Omental fat pad (tissue), 4 donors: ENCODE measurements around the gene ASH1L. TPM values are rescaled to one million over a fixed set of nuclear protein-coding genes. Genes with fewer than 3 reads are reported as not detected.
"Not testable (repeated sequence)": the region's sequence is repeated elsewhere in the genome, so short reads cannot be mapped to it uniquely, and the experiment has no call there.

Experiments
- ATAC-seq: fragments of 150-250 bp; one replicate; pipeline ENCODE4 v1.9.1; 2016; ENCODE audit warnings: mild to moderate bottlenecking, moderate library complexity; ENCODE audit not compliant: low FRiP score
- DNase-seq: peaks from one replicate; pipeline ENCODE4 v3.0.0-alpha.2; 2019; ENCODE audit warnings: low spot score
- total RNA-seq, 4 donors: library from RNA; depleted of rRNA; stranded (reverse); fragments of >200 nt; gene quantifications; one replicate each; pipeline ENCODE4 v1.1.0, GENCODE V29; 2016
- TF ChIP-seq, protein P1 (sequence below), 3 donors: fragments of 450-650 bp; IDR thresholded peaks; one replicate each; pipeline ENCODE4 v1.5.1; 2016 to 2017; ENCODE audit warnings: antibody characterized with exemption in 3 of 3, mild to moderate bottlenecking in 3 of 3, moderate library complexity in 2 of 3

The ASH1L gene
- total RNA-seq, 4 donors from 2014 or later = 60.8 to 72.2 (median 65.6) TPM

DNA sequence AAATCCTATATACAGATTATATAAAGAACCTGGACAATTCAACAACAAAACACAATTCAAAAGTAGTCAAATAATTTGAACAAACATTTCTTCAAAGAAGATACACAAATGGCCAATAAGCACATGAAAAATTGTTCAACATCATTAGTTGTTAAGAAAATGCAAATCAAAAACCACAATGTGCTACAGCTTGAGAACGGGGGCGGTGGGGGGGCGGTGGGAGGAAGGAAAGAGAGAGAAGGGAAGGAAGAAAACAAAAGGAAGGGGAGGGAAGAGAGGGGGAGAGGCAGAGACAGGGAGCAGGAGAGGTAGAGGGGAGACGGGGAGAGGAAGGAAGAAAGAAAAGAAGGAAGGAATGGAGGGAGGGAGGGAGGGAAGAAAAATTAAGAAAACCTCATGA, 44.1 kb downstream of the ASH1L start:
- no peak for DNase-seq
- ATAC-seq = no peak
- TF ChIP-seq, protein P1, sequence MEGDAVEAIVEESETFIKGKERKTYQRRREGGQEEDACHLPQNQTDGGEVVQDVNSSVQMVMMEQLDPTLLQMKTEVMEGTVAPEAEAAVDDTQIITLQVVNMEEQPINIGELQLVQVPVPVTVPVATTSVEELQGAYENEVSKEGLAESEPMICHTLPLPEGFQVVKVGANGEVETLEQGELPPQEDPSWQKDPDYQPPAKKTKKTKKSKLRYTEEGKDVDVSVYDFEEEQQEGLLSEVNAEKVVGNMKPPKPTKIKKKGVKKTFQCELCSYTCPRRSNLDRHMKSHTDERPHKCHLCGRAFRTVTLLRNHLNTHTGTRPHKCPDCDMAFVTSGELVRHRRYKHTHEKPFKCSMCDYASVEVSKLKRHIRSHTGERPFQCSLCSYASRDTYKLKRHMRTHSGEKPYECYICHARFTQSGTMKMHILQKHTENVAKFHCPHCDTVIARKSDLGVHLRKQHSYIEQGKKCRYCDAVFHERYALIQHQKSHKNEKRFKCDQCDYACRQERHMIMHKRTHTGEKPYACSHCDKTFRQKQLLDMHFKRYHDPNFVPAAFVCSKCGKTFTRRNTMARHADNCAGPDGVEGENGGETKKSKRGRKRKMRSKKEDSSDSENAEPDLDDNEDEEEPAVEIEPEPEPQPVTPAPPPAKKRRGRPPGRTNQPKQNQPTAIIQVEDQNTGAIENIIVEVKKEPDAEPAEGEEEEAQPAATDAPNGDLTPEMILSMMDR (IDR thresholded peaks at IDR 0.05) = no peak

DNA sequence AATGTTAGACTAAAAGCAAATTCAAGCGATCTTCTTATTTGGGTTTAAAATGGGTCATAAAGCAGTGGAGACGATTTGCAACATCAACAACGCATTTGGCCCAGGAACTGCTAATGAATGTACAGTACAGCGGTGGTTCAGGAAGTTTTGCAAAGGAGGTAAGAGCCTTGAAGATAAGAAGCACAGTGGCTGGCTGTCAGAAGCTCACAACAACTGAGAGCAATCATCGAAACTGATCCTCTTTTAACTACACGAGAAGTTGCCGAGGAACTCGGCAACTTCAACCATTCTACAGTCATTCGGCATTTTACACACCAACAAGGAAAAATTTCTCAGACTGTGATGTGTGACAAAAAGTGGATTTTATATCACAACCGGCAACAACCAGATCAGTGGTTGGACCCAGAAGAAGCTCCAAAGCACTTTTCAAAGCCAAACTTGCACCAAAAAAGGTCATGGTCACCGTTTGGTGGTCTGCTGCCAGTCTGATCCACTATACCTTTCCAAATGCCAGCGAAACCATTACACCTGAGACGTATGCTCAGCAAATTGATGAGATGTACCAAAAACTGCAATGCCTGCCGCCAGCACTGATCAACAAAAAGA, 47.9 kb downstream of the ASH1L start:
- TF ChIP-seq, protein P1 (IDR thresholded peaks at IDR 0.05) = no peak
- ATAC-seq = no peak
- DNase-seq = no peak

DNA sequence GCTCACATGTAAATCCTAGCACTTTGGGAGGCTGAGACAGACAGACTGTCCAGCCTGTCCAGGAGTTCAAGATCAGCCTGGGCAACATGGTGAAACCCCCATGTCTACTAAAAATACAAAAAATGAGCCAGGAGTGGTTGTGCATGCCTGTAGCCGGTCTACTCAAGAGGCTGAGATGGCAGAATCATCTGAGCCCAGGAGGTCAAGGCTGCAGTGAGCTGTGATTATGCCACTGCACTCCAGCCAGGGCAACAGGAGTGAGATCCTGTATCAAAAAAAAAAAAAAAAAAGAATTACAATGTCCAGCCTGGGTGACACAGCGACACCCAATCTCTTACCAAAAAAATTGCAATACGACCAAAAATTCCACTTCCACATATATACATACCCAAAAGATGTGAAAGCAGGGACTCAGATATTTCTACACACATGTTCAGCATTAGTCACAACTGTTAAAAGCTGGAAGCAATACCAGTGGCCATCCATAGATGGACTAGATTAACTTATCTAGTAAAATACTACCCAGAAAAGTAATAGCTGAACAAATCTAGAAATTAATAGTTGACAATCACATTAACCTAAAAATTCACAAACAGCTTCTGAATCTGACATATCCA, 49.2 kb downstream of the ASH1L start:
- TF ChIP-seq, protein P1 (IDR thresholded peaks at IDR 0.05) = no peak
- DNase-seq (no peak), ATAC-seq (no peak)

DNA sequence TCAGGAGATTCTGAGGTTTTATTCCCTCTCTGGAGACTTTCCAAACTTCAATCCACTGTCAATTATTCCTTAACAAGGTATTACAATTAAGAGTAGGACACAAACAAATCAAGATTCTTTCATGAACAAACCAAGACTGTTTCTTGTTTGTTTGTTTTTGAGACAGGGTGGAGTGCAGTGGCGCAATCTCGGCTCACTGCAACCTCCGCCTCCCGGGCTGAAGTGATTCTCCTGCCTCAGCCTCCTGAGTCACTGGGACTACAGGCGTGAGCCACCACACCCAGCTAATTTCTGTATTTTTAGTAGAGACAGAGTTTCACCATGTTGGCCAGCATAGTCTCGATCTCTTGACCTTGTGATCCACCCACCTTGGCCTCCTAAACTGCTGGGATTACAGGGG, 51.2 kb downstream of the ASH1L start:
- not testable (repeated sequence) for ATAC-seq, DNase-seq

DNA sequence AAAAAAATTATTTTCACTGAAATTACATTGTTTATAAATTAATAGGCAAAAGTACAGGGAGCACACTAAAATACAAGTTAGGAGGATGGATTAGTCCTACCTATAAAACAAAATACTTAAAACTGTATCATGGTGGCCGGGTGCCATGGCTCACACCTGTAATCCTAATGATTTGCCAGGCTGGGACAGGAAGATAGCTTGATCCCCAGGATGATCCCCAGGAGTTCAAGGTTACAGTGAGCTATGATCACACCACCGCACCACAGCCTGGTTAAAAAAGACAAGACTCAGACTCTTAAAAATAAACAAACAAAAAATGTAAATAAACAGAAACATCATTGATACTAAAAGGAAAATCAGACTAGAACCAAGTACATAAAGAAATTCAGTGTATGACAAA, 53.5 kb downstream of the ASH1L start:
- TF ChIP-seq, protein P1 (IDR thresholded peaks at IDR 0.05) = no peak
- ATAC-seq = no peak

DNA sequence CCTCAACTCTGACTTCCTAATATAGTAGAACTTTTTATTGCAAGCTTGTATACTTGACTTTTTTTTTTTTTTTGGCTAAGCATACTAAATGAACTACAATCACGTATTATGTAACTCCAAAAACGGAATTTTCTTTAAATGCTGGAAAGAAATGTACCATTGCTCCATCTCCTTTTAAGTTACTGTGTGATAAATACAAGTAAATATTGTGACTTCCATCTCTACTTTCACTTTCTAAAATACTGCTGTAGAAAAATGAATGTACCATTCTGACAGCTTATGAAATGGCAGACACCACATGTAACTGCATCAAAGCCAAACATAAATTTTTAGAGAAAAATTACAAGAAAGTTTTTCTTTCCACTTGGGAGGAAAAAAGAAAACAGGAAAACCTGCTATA, 54.7 kb downstream of the ASH1L start:
- ATAC-seq (no peak), DNase-seq (no peak)
- TF ChIP-seq, protein P1 (IDR thresholded peaks at IDR 0.05) = no peak

More for the DNA sequence above, 53.5 kb downstream of the ASH1L start:
- no peak for DNase-seq

DNA sequence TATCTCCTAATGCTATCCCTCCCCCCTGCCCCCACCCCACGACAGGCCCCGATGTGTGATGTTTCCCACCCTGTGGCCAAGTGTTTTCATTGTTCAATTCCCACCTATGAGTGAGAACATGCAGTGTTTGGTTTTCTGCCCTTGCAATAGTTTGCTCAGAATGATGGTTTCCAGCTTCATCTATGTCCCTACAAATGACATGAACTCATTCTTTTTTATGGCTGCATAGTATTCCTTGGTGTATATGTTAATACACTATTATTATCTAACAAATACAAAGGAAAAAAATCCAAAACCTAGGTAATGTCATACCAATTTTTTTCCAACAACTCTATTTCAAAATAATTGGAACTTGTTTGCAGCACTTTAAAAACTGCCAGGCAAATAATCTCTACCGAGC, 56.6 kb downstream of the ASH1L start:
- not testable (repeated sequence) for ATAC-seq, DNase-seq

DNA sequence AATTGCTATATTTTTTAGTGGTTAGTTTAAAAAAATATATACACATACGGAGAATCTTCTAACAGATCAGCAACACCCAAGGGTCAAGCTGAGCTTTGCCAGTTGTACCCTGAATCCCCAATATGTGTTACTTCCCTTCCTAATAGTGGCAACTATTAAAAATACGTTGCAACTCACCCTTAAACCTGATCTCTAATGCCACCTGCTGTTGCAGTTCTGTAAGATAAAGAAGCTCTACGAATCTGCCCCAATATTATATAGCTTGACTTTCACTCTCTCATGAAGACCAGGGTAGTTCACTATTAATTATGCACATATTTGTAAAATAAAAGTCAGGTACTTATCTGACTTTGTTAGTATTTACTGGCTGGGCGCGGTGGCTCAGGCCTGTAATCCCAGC, 58.4 kb downstream of the ASH1L start:
- TF ChIP-seq, protein P1 (IDR thresholded peaks at IDR 0.05) = no peak
- no peak for DNase-seq
- no peak for ATAC-seq
